ENCODE results near the gene RAP1GAP2.
A peak's percentile ranks its signal among the peaks of the same experiment; 100 is the strongest.

Gene RAP1GAP2

DNA sequence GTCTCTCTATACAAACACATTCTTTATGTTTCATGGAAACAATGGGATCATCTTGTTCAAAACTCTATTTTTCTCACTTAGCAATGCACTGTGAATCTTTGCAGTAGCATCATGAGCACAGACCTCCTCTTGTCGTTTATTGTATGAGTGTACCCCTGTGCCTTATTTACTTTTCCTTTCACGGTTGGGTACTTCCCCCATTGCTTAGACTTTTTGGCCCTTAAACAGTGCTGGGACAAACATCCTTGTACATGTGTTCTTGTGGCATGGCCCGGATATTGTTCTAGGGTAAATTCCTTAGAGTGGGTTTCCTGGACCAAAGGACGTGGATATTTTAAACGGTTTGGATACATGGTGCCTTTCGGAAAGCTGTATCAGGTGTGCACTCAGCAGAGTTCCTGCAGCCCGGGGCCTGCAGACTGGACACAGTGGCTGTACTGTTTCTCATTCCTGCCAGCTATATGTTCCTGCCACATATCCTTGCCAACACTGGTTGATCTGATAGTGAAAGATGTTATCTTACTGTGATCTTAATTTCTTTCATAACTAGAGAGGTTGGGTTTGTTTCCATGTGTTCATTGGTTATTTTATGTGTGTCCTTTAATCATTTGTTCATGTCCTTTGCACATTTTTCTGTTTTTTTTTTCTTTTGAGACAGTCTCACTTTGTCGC lies 156.1 kb downstream of the RAP1GAP2 start:
- no peak overlapping the region for H3K4me3 ChIP-seq (ENCODE audit: low read length)
- DNase-seq (ENCODE audit: low read depth): no peak
- TF ChIP-seq, protein P1, sequence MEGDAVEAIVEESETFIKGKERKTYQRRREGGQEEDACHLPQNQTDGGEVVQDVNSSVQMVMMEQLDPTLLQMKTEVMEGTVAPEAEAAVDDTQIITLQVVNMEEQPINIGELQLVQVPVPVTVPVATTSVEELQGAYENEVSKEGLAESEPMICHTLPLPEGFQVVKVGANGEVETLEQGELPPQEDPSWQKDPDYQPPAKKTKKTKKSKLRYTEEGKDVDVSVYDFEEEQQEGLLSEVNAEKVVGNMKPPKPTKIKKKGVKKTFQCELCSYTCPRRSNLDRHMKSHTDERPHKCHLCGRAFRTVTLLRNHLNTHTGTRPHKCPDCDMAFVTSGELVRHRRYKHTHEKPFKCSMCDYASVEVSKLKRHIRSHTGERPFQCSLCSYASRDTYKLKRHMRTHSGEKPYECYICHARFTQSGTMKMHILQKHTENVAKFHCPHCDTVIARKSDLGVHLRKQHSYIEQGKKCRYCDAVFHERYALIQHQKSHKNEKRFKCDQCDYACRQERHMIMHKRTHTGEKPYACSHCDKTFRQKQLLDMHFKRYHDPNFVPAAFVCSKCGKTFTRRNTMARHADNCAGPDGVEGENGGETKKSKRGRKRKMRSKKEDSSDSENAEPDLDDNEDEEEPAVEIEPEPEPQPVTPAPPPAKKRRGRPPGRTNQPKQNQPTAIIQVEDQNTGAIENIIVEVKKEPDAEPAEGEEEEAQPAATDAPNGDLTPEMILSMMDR (conservative IDR thresholded peaks at IDR 0.05; ENCODE audit: low read length): no peak

DNA sequence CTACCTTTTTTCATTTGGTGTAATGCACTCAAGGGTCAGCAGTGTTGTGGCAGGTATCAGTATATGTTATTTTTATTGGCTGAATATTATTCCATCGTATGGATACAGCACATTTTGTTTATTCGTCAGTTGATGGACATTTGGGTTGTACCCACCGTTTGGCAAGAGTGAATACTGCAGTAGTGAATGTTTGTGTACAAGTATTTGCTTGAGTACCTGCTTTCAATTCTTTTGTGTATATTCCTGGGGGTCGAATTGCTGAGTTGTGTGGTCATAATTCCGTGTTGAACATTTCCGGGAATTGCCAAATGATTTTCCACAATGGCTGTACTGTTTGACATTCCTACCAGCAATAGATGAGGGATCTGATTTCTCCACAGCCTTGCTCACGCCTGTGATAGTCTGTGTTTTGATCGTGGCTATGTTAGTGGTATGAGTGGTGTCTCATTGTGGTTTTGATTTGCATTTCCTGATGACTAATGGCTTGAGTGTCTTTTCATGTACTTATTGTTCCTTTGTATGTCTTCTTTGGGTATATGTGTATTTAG lies 158.7 kb downstream of the RAP1GAP2 start:
- TF ChIP-seq, protein P1 (conservative IDR thresholded peaks at IDR 0.05; ENCODE audit: low read length): no peak
- no peak overlapping the region for H3K4me3 ChIP-seq (ENCODE audit: low read length)
- peak; percentile 88 for DNase-seq (ENCODE audit: low read depth)

DNA sequence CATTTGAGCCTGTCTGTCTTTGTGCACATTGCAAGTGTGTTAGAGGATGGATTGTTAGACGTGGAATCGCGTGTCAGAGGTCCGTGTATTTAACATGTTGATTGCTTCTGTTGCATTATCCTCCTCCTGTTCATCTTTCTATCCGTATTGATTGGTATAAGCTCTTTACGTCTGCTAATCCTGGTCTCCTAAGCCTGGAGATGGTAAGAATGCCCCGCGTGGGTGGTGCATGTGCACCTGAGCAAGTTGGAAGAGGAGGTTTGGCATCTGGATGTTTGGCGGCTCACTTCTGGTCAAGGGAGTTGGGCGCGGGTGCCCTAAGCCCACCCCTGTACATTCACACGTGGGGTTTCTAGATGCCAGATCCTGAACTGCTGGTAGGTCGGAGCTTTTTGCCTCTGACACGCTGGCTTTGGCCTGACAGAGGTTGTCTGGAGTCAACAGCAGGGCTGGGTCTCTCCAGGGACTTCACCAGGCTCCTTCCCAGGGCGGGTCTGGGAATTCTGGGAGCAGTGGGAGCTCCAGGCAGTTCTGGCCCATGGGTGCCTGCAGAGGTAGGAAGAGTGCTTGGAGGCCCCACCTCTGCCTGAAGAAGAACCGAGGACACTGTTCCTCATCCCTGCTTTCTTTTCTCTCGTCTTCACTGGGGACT lies 159.8 kb downstream of the RAP1GAP2 start:
- no peak overlapping the region for H3K4me3 ChIP-seq (ENCODE audit: low read length)
- TF ChIP-seq, protein P1 (conservative IDR thresholded peaks at IDR 0.05; ENCODE audit: low read length): no peak

DNA sequence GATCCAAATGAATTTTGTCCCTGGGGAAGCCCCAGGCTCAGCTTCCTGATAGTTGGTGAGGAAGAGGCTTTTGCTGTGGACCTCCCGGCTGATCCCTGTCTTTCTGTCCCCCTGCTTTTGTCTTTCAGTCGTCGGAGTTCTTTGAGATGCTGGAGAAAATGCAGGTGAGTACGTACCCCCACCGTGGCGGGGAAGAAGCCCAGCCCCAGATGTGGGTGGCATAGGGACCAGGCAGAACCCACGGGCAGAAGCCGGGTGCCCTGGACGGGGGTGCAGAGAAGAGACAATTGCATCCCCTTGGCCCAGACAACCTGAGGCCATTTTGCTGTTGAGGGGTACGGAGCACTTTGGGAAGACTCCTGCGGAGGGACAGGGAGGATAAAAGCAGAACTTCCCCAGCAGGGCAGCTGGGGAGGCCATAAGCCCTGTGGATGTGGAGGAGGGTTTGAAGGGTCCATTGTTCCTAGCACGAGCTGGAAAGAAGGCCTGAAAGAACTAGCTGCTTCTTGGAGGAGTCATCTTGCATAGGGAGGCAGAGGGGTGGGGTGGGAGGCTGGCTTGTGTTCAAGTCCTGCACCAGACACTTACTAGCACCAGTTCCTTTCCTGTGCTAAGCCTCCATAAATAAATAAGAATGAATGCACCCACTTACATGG lies 161.5 kb downstream of the RAP1GAP2 start:
- no peak for DNase-seq (ENCODE audit: low read depth)
- H3K4me3 ChIP-seq (ENCODE audit: low read length): no peak overlapping the region
- TF ChIP-seq, protein P1 (conservative IDR thresholded peaks at IDR 0.05; ENCODE audit: low read length): no peak

More for the DNA sequence above, 159.8 kb downstream of the RAP1GAP2 start:
- no peak for DNase-seq (ENCODE audit: low read depth)

DNA sequence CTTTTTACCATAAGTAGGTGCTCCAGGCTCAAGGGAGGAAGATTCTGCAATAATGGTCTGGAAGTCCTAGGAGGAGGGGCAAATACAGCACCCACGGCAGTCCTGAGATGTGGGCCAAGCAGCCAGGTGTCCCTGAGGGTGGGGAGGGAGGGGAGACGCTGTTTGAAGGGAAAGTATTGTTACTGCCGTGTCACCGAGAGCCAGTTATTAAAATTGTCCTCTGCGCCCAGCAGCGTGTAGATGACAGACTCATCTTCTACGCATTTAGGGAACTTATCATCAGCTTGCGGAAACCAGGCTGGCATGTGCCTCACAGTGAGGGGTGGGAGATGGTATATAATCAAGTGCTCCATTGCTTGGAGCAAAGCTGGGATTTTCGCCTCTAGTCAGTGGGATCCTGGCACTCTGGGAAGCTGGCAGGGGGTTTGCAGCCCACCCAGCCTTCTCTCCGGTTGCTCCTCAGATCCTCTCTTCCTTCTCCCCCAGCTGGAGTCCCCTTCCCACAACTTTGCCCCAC lies 162.5 kb downstream of the RAP1GAP2 start:
- no peak overlapping the region for H3K4me3 ChIP-seq (ENCODE audit: low read length)
- DNase-seq (ENCODE audit: low read depth): no peak
- TF ChIP-seq, protein P1 (conservative IDR thresholded peaks at IDR 0.05; ENCODE audit: low read length): no peak

DNA sequence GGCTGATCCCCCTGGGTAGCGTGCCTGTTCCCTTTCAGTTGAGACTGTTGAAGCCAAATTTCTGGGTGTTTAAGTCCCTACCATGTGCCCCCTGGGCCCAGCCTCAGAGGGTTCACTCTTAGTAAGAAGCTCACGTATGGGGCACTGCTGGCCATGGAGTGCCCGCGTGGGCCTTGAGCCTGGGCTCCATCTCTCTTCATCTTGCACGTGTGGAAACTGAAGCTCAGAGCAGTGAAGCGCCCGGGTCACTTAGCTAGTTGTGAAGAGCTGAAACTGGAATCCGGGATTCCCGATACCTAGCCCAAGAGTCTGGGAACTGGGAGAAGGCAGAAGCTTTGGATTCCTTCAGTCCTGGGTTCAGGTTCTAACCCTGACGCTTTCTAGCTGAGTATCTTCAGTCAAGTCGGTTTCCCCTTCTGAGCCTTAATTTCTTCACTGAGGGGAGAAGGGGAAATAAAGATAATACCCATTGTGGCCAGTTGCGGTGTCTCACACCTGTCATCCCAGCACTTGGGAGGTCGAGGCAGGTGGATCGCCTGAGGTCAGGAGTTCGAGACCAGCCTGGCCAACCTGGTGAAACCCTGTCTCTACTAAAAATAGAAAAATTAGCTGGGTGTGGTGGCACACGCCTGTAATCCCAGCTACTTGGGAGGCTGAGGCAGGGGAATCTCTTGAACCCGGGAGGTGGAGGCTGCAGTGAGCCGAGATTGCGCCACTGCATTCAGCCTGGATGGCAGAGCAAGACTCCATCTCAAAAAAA lies 163.3 kb downstream of the RAP1GAP2 start:
- TF ChIP-seq, protein P1 (conservative IDR thresholded peaks at IDR 0.05; ENCODE audit: low read length): no peak
- DNase-seq (ENCODE audit: low read depth): no peak
- H3K4me3 ChIP-seq (ENCODE audit: low read length): no peak overlapping the region

Measured in AG10803 (cell line).